SK-N-SH (cell line): ENCODE data around the gene ABCB6. TPM values are rescaled to one million over a fixed set of nuclear protein-coding genes. Genes with fewer than 3 reads are reported as not detected.

Experiments
- CTCF ChIA-PET: fragments of 300-600, 350-600 bp; formaldehyde crosslinking; extraction: SDS; loops from one replicate; lab custom pipeline; 2021; lab: Yijun Ruan, JAX
- POLR2A ChIA-PET: fragments of 350-600 bp; sonication (Branson Sonifier 250); formaldehyde crosslinking; extraction: SDS; loops from one replicate; lab custom pipeline; 2020; ENCODE audit warnings: antibody characterized with exemption, inconsistent platforms; lab: Yijun Ruan, JAX
- DNase-seq: peaks from one replicate; pipeline ENCODE4 v3.0.0; 2012
- H2AFZ ChIP-seq: fragments of 200-600 bp; sonication (generic); 2 replicates; pipeline ENCODE4 v1.8.1; 2016; ENCODE audit warnings: antibody characterized with exemption, mild to moderate bottlenecking, low read depth
- H3F3A ChIP-seq: fragments of 200-600 bp; sonication (generic); replicated peaks from 2 replicates; pipeline ENCODE3; 2016; ENCODE audit warnings: antibody characterized with exemption, mild to moderate bottlenecking; ENCODE audit not compliant: insufficient read depth
- H3K27ac ChIP-seq, 2 experiments: fragments of 200-500 bp in 1 of 2; fragments of 200-600 bp in 1 of 2; sonication (Bioruptor generic) in 1 of 2; sonication (generic), shearing (Covaris generic) in 1 of 2; 2 replicates each; pipeline versions ENCODE4 v1.5.1 to v1.6.1; 2014 to 2016; ENCODE audit warnings: low read depth in 2 of 2, inconsistent platforms in 1 of 2, low read length in 1 of 2, mild to moderate bottlenecking in 1 of 2, mixed read lengths in 1 of 2
- H3K27me3 ChIP-seq: fragments of 200-600 bp; sonication (generic), shearing (Covaris generic); 2 replicates; pipeline ENCODE4 v1.6.1; 2016; ENCODE audit warnings: mixed run types; ENCODE audit not compliant: insufficient read depth
- H3K36me3 ChIP-seq, 2 experiments: fragments of 200-500 bp in 1 of 2; fragments of 200-600 bp in 1 of 2; sonication (Bioruptor generic) in 1 of 2; sonication (generic) in 1 of 2; replicated peaks in 1 of 2; 2 replicates each; pipeline versions ENCODE3 to v1.5.1; 2014 to 2016; ENCODE audit warnings: low read length in 1 of 2, mild to moderate bottlenecking in 1 of 2; ENCODE audit not compliant: insufficient read depth in 2 of 2, control insufficient read depth in 1 of 2
- H3K4me1 ChIP-seq, 2 experiments: fragments of 200-500 bp in 1 of 2; fragments of 200-600 bp in 1 of 2; sonication (Bioruptor generic) in 1 of 2; sonication (generic), shearing (Covaris generic) in 1 of 2; 2 replicates each; pipeline versions ENCODE4 v1.5.1 to v1.6.1; 2014 to 2016; ENCODE audit warnings: low read depth in 1 of 2, low read length in 1 of 2, mixed run types in 1 of 2; ENCODE audit not compliant: insufficient read depth in 2 of 2, control insufficient read depth in 1 of 2
- H3K4me2 ChIP-seq: fragments of 200-600 bp; sonication (generic), shearing (Covaris generic); 2 replicates; pipeline ENCODE4 v1.6.1; 2017; ENCODE audit warnings: mixed run types
- H3K4me3 ChIP-seq, 2 experiments: fragments of 200-500 bp in 1 of 2; fragments of 200-600 bp in 1 of 2; sonication (Bioruptor generic) in 1 of 2; sonication (generic), shearing (Covaris generic) in 1 of 2; 2 replicates each; pipeline versions ENCODE4 v1.5.1 to v1.8.1; 2014 to 2016; ENCODE audit warnings: low read depth in 2 of 2, inconsistent platforms in 1 of 2, low read length in 1 of 2, mild to moderate bottlenecking in 1 of 2, mixed read lengths in 1 of 2, moderate library complexity in 1 of 2
- H3K79me2 ChIP-seq: fragments of 200-600 bp; sonication (generic); 2 replicates; pipeline ENCODE4 v1.8.1; 2017; ENCODE audit warnings: mild to moderate bottlenecking; ENCODE audit not compliant: insufficient read depth
- H3K9ac ChIP-seq: fragments of 200-600 bp; sonication (generic); 2 replicates; pipeline ENCODE4 v1.6.1; 2017; ENCODE audit warnings: mixed run types
- H3K9me2 ChIP-seq: fragments of 200-600 bp; sonication (generic); 2 replicates; pipeline ENCODE4 v1.6.1; 2017; ENCODE audit warnings: mixed run types
- H3K9me3 ChIP-seq: fragments of 200-600 bp; sonication (generic); 2 replicates; pipeline ENCODE4 v1.6.1; 2017; ENCODE audit warnings: mixed run types, mild to moderate bottlenecking, moderate library complexity
- H4K20me1 ChIP-seq: fragments of 200-600 bp; sonication (generic); 2 replicates; pipeline ENCODE4 v1.6.1; 2017; ENCODE audit warnings: mild to moderate bottlenecking, mixed run types; ENCODE audit not compliant: insufficient read depth
- CHD2 ChIP-seq: fragments of 150-350 bp; IDR thresholded peaks from 2 replicates; pipeline ENCODE4 v1.6.1; 2018; ENCODE audit warnings: low read length; ENCODE audit not compliant: partially characterized antibody
- ELF1 ChIP-seq: IDR thresholded peaks from 2 replicates; pipeline ENCODE4 v1.4.0; 2012
- EZH2phosphoT487 ChIP-seq: fragments of 200-600 bp; sonication (generic); IDR thresholded peaks from 2 replicates; pipeline ENCODE4 v1.6.1; 2017; ENCODE audit warnings: low read depth, mixed run types, mild to moderate bottlenecking, antibody characterized with exemption, moderate library complexity, borderline replicate concordance
- FOXJ3 ChIP-seq: sonication (generic); formaldehyde crosslinking; IDR thresholded peaks from 2 replicates; pipeline ENCODE4 v1.5.1; 2020; ENCODE audit warnings: mild to moderate bottlenecking, missing genetic modification reagents
- FOXM1 ChIP-seq: IDR thresholded peaks from 2 replicates; pipeline ENCODE4 v1.4.0; 2012; ENCODE audit warnings: low read depth, mild to moderate bottlenecking
- GABPA ChIP-seq: IDR thresholded peaks from 2 replicates; pipeline ENCODE4 v1.4.0; 2012; ENCODE audit warnings: low read depth, mild to moderate bottlenecking
- POLR2AphosphoS5 ChIP-seq: IDR thresholded peaks from 2 replicates; pipeline ENCODE4 v1.6.1; 2012; ENCODE audit warnings: low read depth, low read length
- RFX5 ChIP-seq: IDR thresholded peaks from 2 replicates; pipeline ENCODE4 v1.6.1; 2012; ENCODE audit warnings: mild to moderate bottlenecking, improper control_type of control experiment, low read length
- SIN3A ChIP-seq: IDR thresholded peaks from 2 replicates; pipeline ENCODE4 v1.6.1; 2012; ENCODE audit warnings: low read depth, mild to moderate bottlenecking, low read length, moderate library complexity, borderline replicate concordance
- TAF1 ChIP-seq: IDR thresholded peaks from 2 replicates; pipeline ENCODE4 v1.6.1; 2012; ENCODE audit warnings: low read depth, mild to moderate bottlenecking, low read length, moderate library complexity, borderline replicate concordance
- YY1 ChIP-seq: IDR thresholded peaks from 2 replicates; pipeline ENCODE4 v1.4.0; 2012; ENCODE audit warnings: low read depth, mild to moderate bottlenecking
- WGBS: methylation state at CpG from one replicate; pipeline ENCODE4 v1.1.6; 2017; ENCODE audit warnings: low lambda C conversion rate; 5-methylcytosine and 5-hydroxymethylcytosine counted together
- polyA plus RNA-seq, 3 experiments: library from polyadenylated mRNA; depleted of rRNA; stranded (reverse); fragments of >200 nt; gene quantifications; 2 replicates each; pipeline ENCODE4 v1.2.3, GENCODE V29; 2012
- TF ChIP-seq, protein P1 (sequence below): IDR thresholded peaks from 2 replicates; pipeline ENCODE4 v1.6.1; 2012; ENCODE audit warnings: mild to moderate bottlenecking, low read depth, low read length, moderate library complexity
- TF ChIP-seq, protein P2 (sequence below): IDR thresholded peaks from 2 replicates; pipeline ENCODE4 v1.4.0; 2012; ENCODE audit warnings: low read depth, borderline replicate concordance

The ABCB6 gene
- polyA plus RNA-seq, 1 of the 3 experiments (the other 2 are of a cell fraction): 27.4 TPM

DNA sequence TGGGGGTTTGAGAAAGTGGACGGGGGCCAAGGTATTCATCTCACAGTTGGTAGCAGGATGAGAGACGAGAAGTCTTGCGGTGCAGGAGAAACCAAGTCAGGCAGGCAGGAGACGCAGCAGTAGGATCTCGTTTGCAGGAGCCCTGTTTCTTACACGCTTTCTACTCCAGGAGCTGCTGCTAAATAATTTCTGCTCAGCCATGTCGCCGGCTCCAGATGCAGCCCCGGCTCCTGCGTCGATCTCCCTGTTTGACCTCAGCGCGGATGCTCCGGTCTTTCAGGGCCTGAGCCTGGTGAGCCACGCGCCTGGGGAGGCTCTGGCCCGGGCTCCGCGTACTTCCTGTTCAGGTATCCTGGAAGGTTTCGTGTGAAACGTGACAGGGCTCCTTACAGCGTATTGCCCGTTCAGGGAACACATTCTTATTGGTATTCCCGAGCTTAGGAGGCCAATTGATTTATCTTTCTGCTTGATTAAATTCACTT lies 11.3 kb upstream of the ABCB6 start:
- no peak for TF ChIP-seq TAF1
- TF ChIP-seq, protein P1, sequence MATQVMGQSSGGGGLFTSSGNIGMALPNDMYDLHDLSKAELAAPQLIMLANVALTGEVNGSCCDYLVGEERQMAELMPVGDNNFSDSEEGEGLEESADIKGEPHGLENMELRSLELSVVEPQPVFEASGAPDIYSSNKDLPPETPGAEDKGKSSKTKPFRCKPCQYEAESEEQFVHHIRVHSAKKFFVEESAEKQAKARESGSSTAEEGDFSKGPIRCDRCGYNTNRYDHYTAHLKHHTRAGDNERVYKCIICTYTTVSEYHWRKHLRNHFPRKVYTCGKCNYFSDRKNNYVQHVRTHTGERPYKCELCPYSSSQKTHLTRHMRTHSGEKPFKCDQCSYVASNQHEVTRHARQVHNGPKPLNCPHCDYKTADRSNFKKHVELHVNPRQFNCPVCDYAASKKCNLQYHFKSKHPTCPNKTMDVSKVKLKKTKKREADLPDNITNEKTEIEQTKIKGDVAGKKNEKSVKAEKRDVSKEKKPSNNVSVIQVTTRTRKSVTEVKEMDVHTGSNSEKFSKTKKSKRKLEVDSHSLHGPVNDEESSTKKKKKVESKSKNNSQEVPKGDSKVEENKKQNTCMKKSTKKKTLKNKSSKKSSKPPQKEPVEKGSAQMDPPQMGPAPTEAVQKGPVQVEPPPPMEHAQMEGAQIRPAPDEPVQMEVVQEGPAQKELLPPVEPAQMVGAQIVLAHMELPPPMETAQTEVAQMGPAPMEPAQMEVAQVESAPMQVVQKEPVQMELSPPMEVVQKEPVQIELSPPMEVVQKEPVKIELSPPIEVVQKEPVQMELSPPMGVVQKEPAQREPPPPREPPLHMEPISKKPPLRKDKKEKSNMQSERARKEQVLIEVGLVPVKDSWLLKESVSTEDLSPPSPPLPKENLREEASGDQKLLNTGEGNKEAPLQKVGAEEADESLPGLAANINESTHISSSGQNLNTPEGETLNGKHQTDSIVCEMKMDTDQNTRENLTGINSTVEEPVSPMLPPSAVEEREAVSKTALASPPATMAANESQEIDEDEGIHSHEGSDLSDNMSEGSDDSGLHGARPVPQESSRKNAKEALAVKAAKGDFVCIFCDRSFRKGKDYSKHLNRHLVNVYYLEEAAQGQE: no peak
- TF ChIP-seq POLR2AphosphoS5: no peak; the same call in 1 of the 2 replicates
- no peak for TF ChIP-seq RFX5
- TF ChIP-seq GABPA: no peak
- TF ChIP-seq FOXM1: no peak
- TF ChIP-seq ELF1: no peak
- TF ChIP-seq SIN3A: no peak
- TF ChIP-seq, protein P2, sequence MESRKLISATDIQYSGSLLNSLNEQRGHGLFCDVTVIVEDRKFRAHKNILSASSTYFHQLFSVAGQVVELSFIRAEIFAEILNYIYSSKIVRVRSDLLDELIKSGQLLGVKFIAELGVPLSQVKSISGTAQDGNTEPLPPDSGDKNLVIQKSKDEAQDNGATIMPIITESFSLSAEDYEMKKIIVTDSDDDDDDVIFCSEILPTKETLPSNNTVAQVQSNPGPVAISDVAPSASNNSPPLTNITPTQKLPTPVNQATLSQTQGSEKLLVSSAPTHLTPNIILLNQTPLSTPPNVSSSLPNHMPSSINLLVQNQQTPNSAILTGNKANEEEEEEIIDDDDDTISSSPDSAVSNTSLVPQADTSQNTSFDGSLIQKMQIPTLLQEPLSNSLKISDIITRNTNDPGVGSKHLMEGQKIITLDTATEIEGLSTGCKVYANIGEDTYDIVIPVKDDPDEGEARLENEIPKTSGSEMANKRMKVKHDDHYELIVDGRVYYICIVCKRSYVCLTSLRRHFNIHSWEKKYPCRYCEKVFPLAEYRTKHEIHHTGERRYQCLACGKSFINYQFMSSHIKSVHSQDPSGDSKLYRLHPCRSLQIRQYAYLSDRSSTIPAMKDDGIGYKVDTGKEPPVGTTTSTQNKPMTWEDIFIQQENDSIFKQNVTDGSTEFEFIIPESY: no peak
- TF ChIP-seq CHD2: no peak
- no peak for TF ChIP-seq YY1
- no peak for TF ChIP-seq EZH2phosphoT487
- TF ChIP-seq FOXJ3 (CRISPR knock-in tag): no peak
- TF ChIP-seq, all 33 proteins: peak for 0
- 0% methylated on average over 24 of the region's 24 CpGs for WGBS
- Histone ChIP-seq H4K20me1 (no peaks in the 10 kb centered on the region), H3K9ac (peak overlapping the region; percentile 70), H3K36me3 (peaks cover 14 to 39% of the 10 kb centered on the region in 2 experiments), H2AFZ (peak overlapping the region; percentile 80), H3K4me3 (peak overlapping the region; percentile 82 to 87), H3K79me2 (peaks cover 27% of the 10 kb centered on the region), H3K9me3 (no peaks in the 10 kb centered on the region), H3K9me2 (no peaks in the 10 kb centered on the region), H3F3A (peaks cover 11% of the 10 kb centered on the region), H3K27me3 (no peaks in the 10 kb centered on the region), H3K27ac (peak overlapping the region; percentile 74 to 77), H3K4me1 (peaks cover 3 to 16% of the 10 kb centered on the region in 2 experiments; a peak in 1 of 4 replicates), H3K4me2 (peak overlapping the region; percentile 87)
- DNase-seq: peak; percentile 65
- CTCF ChIA-PET: interaction anchor here (0.9 to 5.1 kb wide), 8 partner anchors 11 to 70 kb away, joined by 3 to 40 read pairs (median 4); partner anchors contain the start of genes ABCB6 and NHEJ1
- POLR2A ChIA-PET: interaction anchor here (0.6 to 2.7 kb wide), 5 partner anchors 12 to 268 kb away, joined by 3 to 23 read pairs (median 8); partner anchors contain the start of genes ABCB6, CNPPD1, GLB1L and STK16
